ENCODE data around the gene XCR1.

XCR1 gene

GRCh38 chr3:46059432-46059831 lies 32.1 kb upstream of the XCR1 start:
- Histone ChIP-seq H3K27ac (ENCODE audit: extremely low read depth, low read depth, low read length) (no peak overlapping the region), H3K9me3 (ENCODE audit: control insufficient read depth, insufficient read depth, low read depth, low read length) (no peaks in the 10 kb centered on the region), H3K4me1 (ENCODE audit: control insufficient read depth, insufficient read depth, low read length) (no peaks in the 10 kb centered on the region), H3K4me3 (ENCODE audit: low read depth, low read length) (no peak overlapping the region), H3K36me3 (ENCODE audit: control insufficient read depth in 2 of 2, insufficient read depth in 1 of 2, low read length in 2 of 2) (no peaks in the 10 kb centered on the region)
- TF ChIP-seq ZNF621 (tag by site-specific recombination; IDR thresholded peaks at IDR 0.05) (no peak), OSR2 (tag by site-specific recombination; IDR thresholded peaks at IDR 0.05) (no peak), ZNF514 (tag by site-specific recombination; IDR thresholded peaks at IDR 0.05) (no peak), TRIM28 (IDR thresholded peaks at IDR 0.05; ENCODE audit: borderline replicate concordance, low read length) (no peak), ZBTB48 (tag by site-specific recombination; IDR thresholded peaks at IDR 0.05) (no peak), ZNF660 (tag by site-specific recombination; IDR thresholded peaks at IDR 0.05) (no peak), ZNF76 (tag by site-specific recombination; IDR thresholded peaks at IDR 0.05; ENCODE audit: borderline replicate concordance, low read depth) (no peak)
- TF ChIP-seq, protein P1, sequence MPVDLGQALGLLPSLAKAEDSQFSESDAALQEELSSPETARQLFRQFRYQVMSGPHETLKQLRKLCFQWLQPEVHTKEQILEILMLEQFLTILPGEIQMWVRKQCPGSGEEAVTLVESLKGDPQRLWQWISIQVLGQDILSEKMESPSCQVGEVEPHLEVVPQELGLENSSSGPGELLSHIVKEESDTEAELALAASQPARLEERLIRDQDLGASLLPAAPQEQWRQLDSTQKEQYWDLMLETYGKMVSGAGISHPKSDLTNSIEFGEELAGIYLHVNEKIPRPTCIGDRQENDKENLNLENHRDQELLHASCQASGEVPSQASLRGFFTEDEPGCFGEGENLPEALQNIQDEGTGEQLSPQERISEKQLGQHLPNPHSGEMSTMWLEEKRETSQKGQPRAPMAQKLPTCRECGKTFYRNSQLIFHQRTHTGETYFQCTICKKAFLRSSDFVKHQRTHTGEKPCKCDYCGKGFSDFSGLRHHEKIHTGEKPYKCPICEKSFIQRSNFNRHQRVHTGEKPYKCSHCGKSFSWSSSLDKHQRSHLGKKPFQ (tag by site-specific recombination; IDR thresholded peaks at IDR 0.05) = no peak
- TF ChIP-seq, protein P2, sequence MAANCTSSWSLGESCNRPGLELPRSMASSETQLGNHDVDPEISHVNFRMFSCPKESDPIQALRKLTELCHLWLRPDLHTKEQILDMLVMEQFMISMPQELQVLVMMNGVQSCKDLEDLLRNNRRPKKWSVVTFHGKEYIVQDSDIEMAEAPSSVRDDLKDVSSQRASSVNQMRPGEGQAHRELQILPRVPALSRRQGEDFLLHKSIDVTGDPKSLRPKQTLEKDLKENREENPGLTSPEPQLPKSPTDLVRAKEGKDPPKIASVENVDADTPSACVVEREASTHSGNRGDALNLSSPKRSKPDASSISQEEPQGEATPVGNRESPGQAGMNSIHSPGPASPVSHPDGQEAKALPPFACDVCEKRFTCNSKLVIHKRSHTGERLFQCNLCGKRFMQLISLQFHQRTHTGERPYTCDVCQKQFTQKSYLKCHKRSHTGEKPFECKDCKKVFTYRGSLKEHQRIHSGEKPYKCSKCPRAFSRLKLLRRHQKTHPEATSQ (tag by site-specific recombination; IDR thresholded peaks at IDR 0.05) = no peak
- CTCF ChIA-PET = interaction anchor here (0.7 to 1.4 kb wide), 2 partner anchors 10 to 15 kb away, joined by 3 read pairs; no protein-coding TSS in a partner anchor
- POLR2A ChIA-PET = no interaction called here

DNA sequence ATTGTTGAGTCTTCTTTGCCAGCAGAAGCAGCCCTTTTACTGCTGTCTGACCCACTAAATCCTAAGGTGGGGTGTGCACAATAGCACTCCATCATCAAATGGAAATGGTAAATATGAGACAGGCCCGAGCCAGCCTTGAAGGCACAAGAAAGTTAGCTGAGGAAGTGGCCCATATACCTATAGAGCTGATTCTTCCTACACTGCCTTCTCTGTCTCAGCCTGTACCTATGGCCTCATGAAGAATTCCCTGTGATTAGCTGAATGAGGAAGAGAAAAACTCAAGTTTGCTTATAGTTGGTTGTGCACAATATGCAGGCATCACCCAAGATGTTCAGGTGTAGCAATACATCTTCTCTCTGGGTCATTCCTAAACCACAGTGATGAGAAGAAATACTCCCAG lies 31.7 kb upstream of the XCR1 start:
- TF ChIP-seq ZNF362 (tag by site-specific recombination; IDR thresholded peaks at IDR 0.05) = no peak
- TF ChIP-seq, protein P3, sequence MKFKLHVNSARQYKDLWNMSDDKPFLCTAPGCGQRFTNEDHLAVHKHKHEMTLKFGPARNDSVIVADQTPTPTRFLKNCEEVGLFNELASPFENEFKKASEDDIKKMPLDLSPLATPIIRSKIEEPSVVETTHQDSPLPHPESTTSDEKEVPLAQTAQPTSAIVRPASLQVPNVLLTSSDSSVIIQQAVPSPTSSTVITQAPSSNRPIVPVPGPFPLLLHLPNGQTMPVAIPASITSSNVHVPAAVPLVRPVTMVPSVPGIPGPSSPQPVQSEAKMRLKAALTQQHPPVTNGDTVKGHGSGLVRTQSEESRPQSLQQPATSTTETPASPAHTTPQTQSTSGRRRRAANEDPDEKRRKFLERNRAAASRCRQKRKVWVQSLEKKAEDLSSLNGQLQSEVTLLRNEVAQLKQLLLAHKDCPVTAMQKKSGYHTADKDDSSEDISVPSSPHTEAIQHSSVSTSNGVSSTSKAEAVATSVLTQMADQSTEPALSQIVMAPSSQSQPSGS (tag by site-specific recombination; IDR thresholded peaks at IDR 0.05; ENCODE audit: low read depth) = no peak
- no peak for TF ChIP-seq ZNF510 (tag by site-specific recombination; IDR thresholded peaks at IDR 0.05; ENCODE audit: insufficient replicate concordance)
- TF ChIP-seq, protein P4, sequence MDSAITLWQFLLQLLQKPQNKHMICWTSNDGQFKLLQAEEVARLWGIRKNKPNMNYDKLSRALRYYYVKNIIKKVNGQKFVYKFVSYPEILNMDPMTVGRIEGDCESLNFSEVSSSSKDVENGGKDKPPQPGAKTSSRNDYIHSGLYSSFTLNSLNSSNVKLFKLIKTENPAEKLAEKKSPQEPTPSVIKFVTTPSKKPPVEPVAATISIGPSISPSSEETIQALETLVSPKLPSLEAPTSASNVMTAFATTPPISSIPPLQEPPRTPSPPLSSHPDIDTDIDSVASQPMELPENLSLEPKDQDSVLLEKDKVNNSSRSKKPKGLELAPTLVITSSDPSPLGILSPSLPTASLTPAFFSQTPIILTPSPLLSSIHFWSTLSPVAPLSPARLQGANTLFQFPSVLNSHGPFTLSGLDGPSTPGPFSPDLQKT (IDR thresholded peaks at IDR 0.05; ENCODE audit: borderline replicate concordance, low read depth, low read length) = no peak
- TF ChIP-seq ZNF488 (tag by site-specific recombination; IDR thresholded peaks at IDR 0.05) = no peak
- TF ChIP-seq YY1 (tag by site-specific recombination; IDR thresholded peaks at IDR 0.05) = no peak
- TF ChIP-seq ZFP3 (tag by site-specific recombination; IDR thresholded peaks at IDR 0.05; ENCODE audit: low read depth) = no peak
- CTCF ChIA-PET = interaction anchor here (0.7 to 1.4 kb wide), 2 partner anchors 10 to 15 kb away, joined by 3 read pairs; no protein-coding TSS in a partner anchor
- Histone ChIP-seq H3K4me1 (ENCODE audit: control insufficient read depth, insufficient read depth, low read length) (no peaks in the 10 kb centered on the region), H3K27ac (ENCODE audit: extremely low read depth, low read depth, low read length) (no peak overlapping the region), H3K36me3 (ENCODE audit: control insufficient read depth in 2 of 2, insufficient read depth in 1 of 2, low read length in 2 of 2) (no peaks in the 10 kb centered on the region), H3K4me3 (ENCODE audit: low read depth, low read length) (no peak overlapping the region), H3K9me3 (ENCODE audit: control insufficient read depth, insufficient read depth, low read depth, low read length) (no peaks in the 10 kb centered on the region)
- POLR2A ChIA-PET = no interaction called here

Measured in HEK293 (cell line).